Esophagus muscularis mucosa (tissue), 3 donors: ENCODE results near the gene MCF2.

Experiments used
- POLR2A ChIP-seq: fragments of 450-650 bp; IDR thresholded peaks from one replicate; pipeline ENCODE4 v1.6.1; 2017; ENCODE audit warnings: antibody characterized with exemption, moderate library complexity, mild to moderate bottlenecking, low read depth
- POLR2AphosphoS5 ChIP-seq, 2 donors: sonication (generic); formaldehyde crosslinking; IDR thresholded peaks; one replicate each; pipeline ENCODE4 v1.6.1; 2017; ENCODE audit warnings: antibody characterized with exemption in 2 of 2
- TF ChIP-seq, protein P1 (sequence below), 3 experiments: fragments of 200-600 bp in 2 of 3; fragments of 450-650 bp in 1 of 3; sonication (generic) in 2 of 3; IDR thresholded peaks; one replicate each; pipeline ENCODE4 v1.5.1; 2017 to 2019; ENCODE audit warnings: antibody characterized with exemption in 3 of 3, mild to moderate bottlenecking in 2 of 3, moderate library complexity in 1 of 3

DNA sequence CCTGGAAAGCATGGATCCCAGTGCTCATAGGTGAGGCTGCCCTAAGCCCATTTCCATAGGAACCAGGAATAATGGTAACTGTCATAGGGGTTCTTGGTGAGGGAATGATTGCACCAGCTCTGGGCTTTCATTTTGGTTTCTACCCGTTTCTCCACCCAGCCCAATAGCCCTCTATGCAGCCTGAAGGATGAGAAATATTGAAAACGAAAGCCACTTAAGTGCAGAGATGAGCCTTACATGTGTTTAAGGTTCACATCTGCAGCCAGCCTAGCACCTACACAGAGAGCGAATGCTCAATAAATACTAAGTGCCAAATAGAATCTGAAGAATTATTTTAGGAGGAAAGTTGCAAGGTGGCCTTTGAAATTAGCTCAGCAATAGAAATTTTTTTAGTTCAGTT lies 60.4 kb downstream of the MCF2 start:
- TF ChIP-seq, protein P1, sequence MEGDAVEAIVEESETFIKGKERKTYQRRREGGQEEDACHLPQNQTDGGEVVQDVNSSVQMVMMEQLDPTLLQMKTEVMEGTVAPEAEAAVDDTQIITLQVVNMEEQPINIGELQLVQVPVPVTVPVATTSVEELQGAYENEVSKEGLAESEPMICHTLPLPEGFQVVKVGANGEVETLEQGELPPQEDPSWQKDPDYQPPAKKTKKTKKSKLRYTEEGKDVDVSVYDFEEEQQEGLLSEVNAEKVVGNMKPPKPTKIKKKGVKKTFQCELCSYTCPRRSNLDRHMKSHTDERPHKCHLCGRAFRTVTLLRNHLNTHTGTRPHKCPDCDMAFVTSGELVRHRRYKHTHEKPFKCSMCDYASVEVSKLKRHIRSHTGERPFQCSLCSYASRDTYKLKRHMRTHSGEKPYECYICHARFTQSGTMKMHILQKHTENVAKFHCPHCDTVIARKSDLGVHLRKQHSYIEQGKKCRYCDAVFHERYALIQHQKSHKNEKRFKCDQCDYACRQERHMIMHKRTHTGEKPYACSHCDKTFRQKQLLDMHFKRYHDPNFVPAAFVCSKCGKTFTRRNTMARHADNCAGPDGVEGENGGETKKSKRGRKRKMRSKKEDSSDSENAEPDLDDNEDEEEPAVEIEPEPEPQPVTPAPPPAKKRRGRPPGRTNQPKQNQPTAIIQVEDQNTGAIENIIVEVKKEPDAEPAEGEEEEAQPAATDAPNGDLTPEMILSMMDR (IDR thresholded peaks at IDR 0.05): no peak
- TF ChIP-seq POLR2A: no peak
- TF ChIP-seq POLR2AphosphoS5 (IDR thresholded peaks at IDR 0.05): no peak
